ENCODE results near the gene SDF4. TPM values are rescaled to one million over a fixed set of nuclear protein-coding genes. Genes with fewer than 3 reads are reported as not detected.

Gene SDF4
- total RNA-seq, 1 experiment from 2014 or later, result 25.6 TPM

DNA sequence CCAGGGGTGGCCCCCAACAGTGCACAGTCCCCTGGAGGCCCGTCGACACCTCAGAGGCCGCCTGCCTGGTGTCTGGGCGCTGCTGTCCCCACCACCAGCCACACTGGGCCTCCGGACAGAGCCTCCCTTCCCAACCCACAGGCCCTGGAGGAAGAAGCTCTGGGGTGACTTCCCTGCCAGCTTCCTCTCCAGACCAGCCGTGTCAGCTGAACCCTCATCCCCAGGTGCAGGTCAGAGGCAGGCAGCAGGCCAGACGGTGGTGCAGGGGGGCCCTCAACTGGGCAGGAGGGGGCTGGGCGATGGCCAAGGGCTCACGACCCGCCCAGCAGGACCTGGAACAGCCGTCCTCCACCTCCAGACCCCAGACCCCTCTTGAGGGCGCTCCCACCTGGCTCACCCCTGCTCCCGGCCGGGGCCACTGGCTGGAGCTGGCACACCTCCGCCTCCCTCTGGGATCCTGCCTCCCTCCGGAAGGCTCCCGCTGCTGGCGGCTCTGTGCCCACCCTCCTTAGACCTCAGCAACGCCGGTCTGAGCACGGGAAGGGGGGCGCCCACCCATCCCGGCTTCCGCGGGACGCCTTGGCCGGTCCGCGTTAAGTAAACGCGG is 25.9 kb downstream of the SDF4 start:
- no peak overlapping the region for H3K27ac ChIP-seq (ENCODE audit: low read length)
- H3K4me2 ChIP-seq (ENCODE audit: low read depth, low read length, poor library complexity, severe bottlenecking), result peak overlapping the region; percentile 70
- peaks cover 18% of the 10 kb centered on the region; the same call in 1 of the 2 replicates for H4K20me1 ChIP-seq (ENCODE audit: insufficient read depth, low read depth, low read length)
- peak overlapping the region; percentile 35; the same call in 1 of the 2 replicates for H3K9ac ChIP-seq (ENCODE audit: low read length)
- H3K4me3 ChIP-seq (ENCODE audit: low read length), result peak overlapping the region; percentile 53; the same call in 1 of the 2 replicates
- no peaks in the 10 kb centered on the region for H3K27me3 ChIP-seq (ENCODE audit: low read length)
- no peak overlapping the region for H2AFZ ChIP-seq (ENCODE audit: low read length)
- no peaks in the 10 kb centered on the region for H3K9me3 ChIP-seq (ENCODE audit: low read length)
- no peaks in the 10 kb centered on the region for H3K36me3 ChIP-seq (ENCODE audit: insufficient read depth, low read length)
- H3K4me1 ChIP-seq (ENCODE audit: low read length), result peaks cover 29% of the 10 kb centered on the region
- H3K9me2 ChIP-seq (replicated peaks; ENCODE audit: insufficient read depth, low read length), result no peaks in the 10 kb centered on the region
- no peaks in the 10 kb centered on the region for H3K79me2 ChIP-seq (ENCODE audit: low read length)
- DNase-seq, result no peak

DNA sequence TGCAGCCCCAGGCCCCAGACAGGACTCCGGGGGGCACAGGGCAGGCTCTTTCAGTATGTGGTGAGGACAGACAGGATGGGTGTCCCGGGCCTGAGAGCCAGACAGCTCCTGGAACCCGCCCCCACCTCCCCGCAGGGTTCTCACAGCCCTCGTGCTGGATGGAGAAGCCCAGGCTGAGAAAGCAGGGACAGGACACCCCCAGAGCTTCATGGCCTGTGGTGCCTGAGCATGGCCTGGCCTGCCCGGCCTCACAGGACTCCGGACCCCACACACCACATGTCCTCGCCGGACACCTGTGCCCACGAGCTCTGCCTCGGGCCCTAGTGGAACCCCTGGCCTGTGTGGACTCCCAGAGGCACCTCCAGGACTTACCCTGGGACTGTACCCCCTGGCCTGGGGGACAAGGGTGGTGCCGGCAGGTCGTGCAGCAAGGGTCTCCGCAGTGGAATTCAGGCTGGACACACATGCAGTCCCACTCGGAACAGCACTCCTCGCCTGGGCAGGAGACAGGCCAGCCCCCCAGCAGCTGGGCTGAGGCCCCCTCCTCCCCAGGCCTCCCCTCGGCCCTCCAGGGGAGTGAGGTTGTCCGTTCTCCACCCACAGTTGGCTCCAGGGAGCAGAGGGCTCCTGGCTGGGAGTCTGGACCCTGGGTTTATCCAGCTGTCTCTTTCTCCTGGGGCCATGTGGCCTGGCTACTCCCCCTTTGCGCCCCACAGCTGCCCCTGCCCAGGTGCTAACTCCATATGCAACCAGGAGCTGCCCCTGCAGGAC is 26.6 kb downstream of the SDF4 start:
- DNase-seq, result no peak
- peaks cover 29% of the 10 kb centered on the region for H3K4me1 ChIP-seq (ENCODE audit: low read length)
- H3K79me2 ChIP-seq (ENCODE audit: low read length), result no peaks in the 10 kb centered on the region
- no peak overlapping the region for H2AFZ ChIP-seq (ENCODE audit: low read length)
- no peaks in the 10 kb centered on the region for H3K36me3 ChIP-seq (ENCODE audit: insufficient read depth, low read length)
- H4K20me1 ChIP-seq (ENCODE audit: insufficient read depth, low read depth, low read length), result peaks cover 18% of the 10 kb centered on the region; the same call in 1 of the 2 replicates
- H3K27me3 ChIP-seq (ENCODE audit: low read length), result no peaks in the 10 kb centered on the region
- no peak overlapping the region for H3K27ac ChIP-seq (ENCODE audit: low read length)
- no peak overlapping the region for H3K9ac ChIP-seq (ENCODE audit: low read length)
- no peaks in the 10 kb centered on the region for H3K9me3 ChIP-seq (ENCODE audit: low read length)
- H3K4me2 ChIP-seq (ENCODE audit: low read depth, low read length, poor library complexity, severe bottlenecking), result no peak overlapping the region
- no peaks in the 10 kb centered on the region for H3K9me2 ChIP-seq (replicated peaks; ENCODE audit: insufficient read depth, low read length)
- no peak overlapping the region for H3K4me3 ChIP-seq (ENCODE audit: low read length)

DNA sequence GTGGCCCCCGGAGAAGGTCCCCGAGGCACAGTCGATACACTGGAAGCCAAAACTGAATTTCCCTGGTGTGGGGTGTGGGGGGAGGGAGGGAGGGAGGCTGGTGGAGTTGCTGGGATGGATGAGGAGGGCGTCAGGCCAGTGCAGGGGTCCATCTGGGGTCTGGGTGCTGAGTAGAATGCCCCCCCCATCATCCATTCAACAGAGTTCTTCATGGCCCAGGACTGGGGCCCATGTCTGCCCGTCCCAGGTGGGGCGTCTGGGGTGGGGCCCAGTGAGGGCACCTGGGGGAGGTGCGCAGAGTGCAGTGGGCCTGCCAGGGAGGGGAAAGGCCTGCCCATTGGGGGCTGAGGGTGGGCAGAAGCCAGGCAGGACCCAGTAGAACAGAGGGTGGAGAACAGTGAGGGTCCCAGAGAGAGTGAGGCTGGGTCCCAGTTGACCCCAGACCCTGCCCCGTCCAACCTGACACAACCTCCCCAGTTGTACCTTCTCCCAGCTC is 27.3 kb downstream of the SDF4 start:
- Histone ChIP-seq H3K9me2 (replicated peaks; ENCODE audit: insufficient read depth, low read length) (no peaks in the 10 kb centered on the region), H2AFZ (ENCODE audit: low read length) (no peak overlapping the region), H3K79me2 (ENCODE audit: low read length) (no peaks in the 10 kb centered on the region), H3K4me3 (ENCODE audit: low read length) (no peak overlapping the region), H3K9me3 (ENCODE audit: low read length) (no peaks in the 10 kb centered on the region), H3K4me2 (ENCODE audit: low read depth, low read length, poor library complexity, severe bottlenecking) (no peak overlapping the region), H4K20me1 (ENCODE audit: insufficient read depth, low read depth, low read length) (peaks cover 18% of the 10 kb centered on the region; the same call in 1 of the 2 replicates), H3K27me3 (ENCODE audit: low read length) (no peaks in the 10 kb centered on the region), H3K9ac (ENCODE audit: low read length) (no peak overlapping the region), H3K4me1 (ENCODE audit: low read length) (peaks cover 29% of the 10 kb centered on the region), H3K27ac (ENCODE audit: low read length) (no peak overlapping the region), H3K36me3 (ENCODE audit: insufficient read depth, low read length) (no peaks in the 10 kb centered on the region)
- no peak for DNase-seq

DNA sequence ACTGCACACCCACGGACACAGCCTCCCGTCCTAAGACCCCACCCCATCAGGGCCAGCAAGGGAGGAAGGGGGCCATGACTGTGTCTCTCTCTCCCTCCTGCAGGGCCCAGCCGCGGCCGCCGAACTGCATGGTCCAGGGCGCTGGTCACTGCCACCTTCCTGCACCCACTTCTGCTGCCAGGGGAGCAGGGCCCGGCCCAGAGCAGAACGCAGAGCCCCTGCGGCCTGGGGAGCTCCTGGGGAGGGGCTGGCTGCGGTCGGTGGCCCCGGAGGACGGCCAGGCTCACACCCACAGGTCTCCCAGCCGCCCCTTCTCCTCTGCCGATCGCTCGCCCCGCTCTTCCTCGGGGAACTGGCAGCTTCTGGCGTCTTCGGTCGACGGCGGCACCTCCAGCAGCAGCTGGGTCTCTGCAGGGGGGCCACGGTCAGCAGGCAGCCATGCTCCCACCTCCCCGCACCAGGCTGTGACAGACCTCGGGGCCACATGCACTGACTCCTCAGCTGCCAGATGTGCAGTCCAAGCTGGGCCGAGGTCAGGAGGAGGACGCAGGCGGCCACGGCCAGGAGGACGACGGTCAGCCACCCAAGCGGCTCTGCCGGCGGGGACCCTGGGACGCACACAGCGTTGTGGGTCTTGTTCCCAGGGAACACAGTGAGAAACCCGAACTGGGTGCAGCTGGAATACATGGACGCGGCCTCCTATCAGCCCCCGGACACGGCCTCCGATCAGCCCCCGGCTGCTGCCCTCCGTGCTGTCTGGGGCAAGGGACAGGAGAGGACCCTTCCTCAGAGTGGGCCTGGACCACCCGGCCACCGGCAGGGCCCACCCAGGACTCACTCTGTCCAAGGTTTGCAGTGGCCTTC is 28.0 kb downstream of the SDF4 start:
- Histone ChIP-seq H3K9ac (ENCODE audit: low read length) (no peak overlapping the region), H3K4me1 (ENCODE audit: low read length) (peaks cover 26% of the 10 kb centered on the region), H3K79me2 (ENCODE audit: low read length) (no peaks in the 10 kb centered on the region), H4K20me1 (ENCODE audit: insufficient read depth, low read depth, low read length) (peaks cover 16% of the 10 kb centered on the region; the same call in 1 of the 2 replicates), H3K27me3 (ENCODE audit: low read length) (no peaks in the 10 kb centered on the region), H2AFZ (ENCODE audit: low read length) (no peak overlapping the region), H3K36me3 (ENCODE audit: insufficient read depth, low read length) (no peaks in the 10 kb centered on the region), H3K9me2 (replicated peaks; ENCODE audit: insufficient read depth, low read length) (no peaks in the 10 kb centered on the region), H3K9me3 (ENCODE audit: low read length) (no peaks in the 10 kb centered on the region), H3K4me3 (ENCODE audit: low read length) (no peak overlapping the region), H3K4me2 (ENCODE audit: low read depth, low read length, poor library complexity, severe bottlenecking) (no peak overlapping the region), H3K27ac (ENCODE audit: low read length) (no peak overlapping the region)
- DNase-seq, result no peak

DNA sequence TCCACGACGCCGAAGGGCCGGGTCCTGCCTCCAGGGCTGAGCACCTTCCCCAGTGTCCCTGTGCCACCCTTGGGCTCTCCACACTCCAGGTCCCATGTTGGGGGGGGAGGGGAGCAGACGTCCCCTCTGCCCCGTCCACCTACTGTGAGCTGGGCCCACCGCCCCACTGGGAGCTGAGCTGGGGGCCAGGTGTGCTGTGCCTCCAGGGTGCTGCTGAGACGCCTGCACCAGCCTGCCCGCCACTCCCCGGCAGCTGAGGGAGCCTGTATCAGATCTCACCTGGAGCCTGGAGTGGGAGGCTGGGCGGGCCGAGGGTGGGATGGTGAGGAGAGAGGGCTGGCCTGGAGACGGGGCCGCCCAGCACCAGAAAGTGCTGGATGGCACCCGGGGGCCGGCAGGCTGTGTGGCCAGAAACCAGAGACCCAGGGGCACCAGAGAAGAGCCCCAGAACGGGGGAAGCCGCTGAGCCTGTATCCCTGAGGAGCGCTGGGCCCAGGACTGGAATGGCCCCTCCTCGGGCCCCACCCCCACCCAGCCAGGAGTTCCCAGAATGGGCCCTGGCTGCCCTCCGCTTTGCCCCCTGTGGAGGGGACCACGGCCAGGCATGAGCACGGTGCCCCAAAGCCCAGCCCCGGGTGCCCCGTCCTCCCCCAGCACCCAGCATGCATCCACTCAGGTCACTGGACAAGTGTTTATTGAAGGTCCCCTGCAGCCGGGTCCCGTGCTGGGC is 28.8 kb downstream of the SDF4 start:
- peaks cover 18% of the 10 kb centered on the region for H3K4me1 ChIP-seq (ENCODE audit: low read length)
- H3K9me3 ChIP-seq (ENCODE audit: low read length), result no peaks in the 10 kb centered on the region
- no peaks in the 10 kb centered on the region for H3K27me3 ChIP-seq (ENCODE audit: low read length)
- H3K9me2 ChIP-seq (replicated peaks; ENCODE audit: insufficient read depth, low read length), result no peaks in the 10 kb centered on the region
- H3K36me3 ChIP-seq (ENCODE audit: insufficient read depth, low read length), result no peaks in the 10 kb centered on the region
- peaks cover 16% of the 10 kb centered on the region; the same call in 1 of the 2 replicates for H4K20me1 ChIP-seq (ENCODE audit: insufficient read depth, low read depth, low read length)
- no peak overlapping the region for H3K4me2 ChIP-seq (ENCODE audit: low read depth, low read length, poor library complexity, severe bottlenecking)
- no peaks in the 10 kb centered on the region for H3K79me2 ChIP-seq (ENCODE audit: low read length)
- no peak overlapping the region for H2AFZ ChIP-seq (ENCODE audit: low read length)
- no peak overlapping the region for H3K4me3 ChIP-seq (ENCODE audit: low read length)
- no peak overlapping the region for H3K27ac ChIP-seq (ENCODE audit: low read length)
- no peak overlapping the region for H3K9ac ChIP-seq (ENCODE audit: low read length)
- no peak for DNase-seq

DNA sequence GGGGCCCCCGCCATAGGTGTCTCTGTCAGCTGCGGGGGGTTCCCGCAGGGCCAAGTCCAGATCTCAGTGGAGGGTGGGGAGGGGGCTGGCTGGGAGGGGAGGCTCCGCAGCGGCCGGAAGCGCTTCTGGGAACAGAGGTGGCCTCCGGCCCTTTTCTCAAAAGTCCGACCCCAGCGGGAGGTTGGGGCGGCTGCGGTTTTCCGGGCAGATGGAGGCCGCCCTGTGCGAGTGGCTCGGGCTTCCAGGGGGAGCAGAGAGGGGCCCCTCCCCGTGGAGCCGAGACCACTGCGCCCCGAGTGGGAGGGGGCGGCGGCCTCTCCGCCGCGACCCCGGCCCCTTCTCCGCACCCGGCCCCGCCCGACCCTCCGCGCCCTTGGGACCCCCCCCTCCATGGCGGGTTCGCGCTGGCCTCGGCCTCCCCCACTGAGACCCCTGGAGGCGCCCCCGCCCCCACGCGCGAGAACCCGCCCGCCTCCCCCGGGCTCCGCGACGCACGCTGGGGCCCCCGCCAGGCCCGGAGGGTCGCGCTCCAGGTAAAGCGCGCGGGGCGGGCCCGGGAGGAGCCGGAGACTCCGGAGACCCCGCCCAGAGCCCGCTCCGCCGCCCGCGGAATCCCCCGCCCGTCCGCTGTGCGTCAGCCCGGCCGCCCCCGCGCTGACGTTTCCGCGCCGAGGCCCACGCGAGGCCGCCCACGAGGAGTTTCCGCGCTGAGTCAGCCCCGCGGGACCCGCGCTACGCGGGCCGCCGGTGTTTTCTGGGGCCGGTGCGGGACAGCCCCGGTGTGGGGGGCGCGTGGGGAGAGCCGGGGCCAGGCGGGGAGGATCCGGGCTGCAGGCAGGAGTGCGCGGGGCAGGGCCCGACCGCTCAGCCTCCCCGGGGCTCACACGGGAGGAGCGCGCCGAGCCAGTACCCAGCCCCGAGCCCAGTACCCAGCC is 30.7 kb downstream of the SDF4 start:
- H4K20me1 ChIP-seq (ENCODE audit: insufficient read depth, low read depth, low read length), result 0 out of 2 replicates have a peak, but pooled peaks cover 3% of the 10 kb centered on the region
- no peaks in the 10 kb centered on the region for H3K79me2 ChIP-seq (ENCODE audit: low read length)
- no peak overlapping the region for H3K27ac ChIP-seq (ENCODE audit: low read length)
- no peak for DNase-seq
- no peak overlapping the region for H3K9ac ChIP-seq (ENCODE audit: low read length)
- H3K4me3 ChIP-seq (ENCODE audit: low read length), result no peak overlapping the region
- no peaks in the 10 kb centered on the region for H3K9me2 ChIP-seq (replicated peaks; ENCODE audit: insufficient read depth, low read length)
- H3K4me2 ChIP-seq (ENCODE audit: low read depth, low read length, poor library complexity, severe bottlenecking), result no peak overlapping the region
- H3K9me3 ChIP-seq (ENCODE audit: low read length), result no peaks in the 10 kb centered on the region
- no peaks in the 10 kb centered on the region for H3K36me3 ChIP-seq (ENCODE audit: insufficient read depth, low read length)
- no peak overlapping the region for H2AFZ ChIP-seq (ENCODE audit: low read length)
- H3K27me3 ChIP-seq (ENCODE audit: low read length), result no peaks in the 10 kb centered on the region
- H3K4me1 ChIP-seq (ENCODE audit: low read length), result peaks cover 7% of the 10 kb centered on the region
